NCI-H2171 (cell line): ENCODE data around the gene STEAP2.
A peak's percentile ranks its signal among the peaks of the same experiment; 100 is the strongest.
"Not testable (repeated sequence)": the region's sequence is repeated elsewhere in the genome, so short reads cannot be mapped to it uniquely, and the experiment has no call there.

Experiments used
- DNase-seq: peaks from one replicate; lab custom pipeline; 2025; lab: John Stamatoyannopoulos, UW

STEAP2 gene

GRCh38 chr7:90211391-90212148, at the start of gene STEAP2:
Gene STEAP2, plus strand, starts transcription at chr7:90211740. Its CDS starts 13,343 bp downstream, at chr7:90225083.
- peak; percentile 79 for DNase-seq

DNA sequence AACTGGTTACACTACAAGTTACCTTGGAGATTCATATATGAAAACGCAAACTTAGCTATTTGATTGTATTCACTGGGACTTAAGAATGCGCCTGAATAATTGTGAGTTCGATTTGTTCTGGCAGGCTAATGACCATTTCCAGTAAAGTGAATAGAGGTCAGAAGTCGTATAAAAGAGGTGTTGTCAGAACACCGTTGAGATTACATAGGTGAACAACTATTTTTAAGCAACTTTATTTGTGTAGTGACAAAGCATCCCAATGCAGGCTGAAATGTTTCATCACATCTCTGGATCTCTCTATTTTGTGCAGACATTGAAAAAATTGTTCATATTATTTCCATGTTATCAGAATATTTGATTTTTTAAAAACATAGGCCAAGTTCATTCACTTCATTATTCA, 48.0 kb upstream of the STEAP2 start:
- DNase-seq: no peak

GRCh38 chr7:90165724-90166123, 45.8 kb upstream of the STEAP2 start:
- no peak for DNase-seq

DNA sequence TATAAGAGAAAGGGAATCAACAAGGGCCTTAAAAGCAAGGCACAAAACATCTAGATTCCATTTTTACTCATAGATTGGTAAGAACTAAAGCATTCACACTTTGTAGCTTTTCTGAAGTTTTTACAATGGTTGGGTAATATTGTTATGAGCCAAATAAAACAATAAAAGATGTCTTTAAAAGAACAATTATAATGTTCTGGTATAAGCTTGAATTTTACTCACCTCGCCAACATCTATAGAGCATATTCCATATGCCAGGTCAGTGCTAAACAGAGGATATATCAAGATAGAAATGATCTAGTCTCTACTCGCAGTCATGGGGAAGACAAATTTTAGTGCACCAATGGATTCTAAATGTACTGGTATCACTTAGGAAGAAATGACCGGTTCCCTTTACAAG, 45.4 kb upstream of the STEAP2 start:
- DNase-seq: no peak

GRCh38 chr7:90167361-90167760, 44.2 kb upstream of the STEAP2 start:
- no peak for DNase-seq

DNA sequence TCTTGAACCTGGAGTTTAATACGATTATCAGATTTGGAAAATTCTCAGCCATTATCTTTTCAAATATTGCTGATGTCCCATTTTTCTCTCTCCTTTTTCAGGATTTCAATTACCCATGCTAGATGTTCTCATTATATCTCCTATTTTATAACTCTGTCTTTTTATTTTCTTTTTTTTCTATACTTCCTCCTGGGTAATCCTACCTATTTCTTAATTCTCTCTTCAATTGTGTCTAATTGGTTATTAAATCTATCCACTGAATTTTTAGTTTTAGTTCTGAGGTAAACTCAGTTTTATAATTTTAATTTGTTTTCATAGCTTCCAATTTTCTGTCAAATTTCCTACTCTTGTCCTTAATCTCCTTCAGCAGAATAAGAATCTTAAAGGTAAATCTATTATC, 41.6 kb upstream of the STEAP2 start:
- no peak for DNase-seq

- no peak for DNase-seq
Measured at GRCh38 chr7:90172121-90172520, 39.4 kb upstream of the STEAP2 start.

DNA sequence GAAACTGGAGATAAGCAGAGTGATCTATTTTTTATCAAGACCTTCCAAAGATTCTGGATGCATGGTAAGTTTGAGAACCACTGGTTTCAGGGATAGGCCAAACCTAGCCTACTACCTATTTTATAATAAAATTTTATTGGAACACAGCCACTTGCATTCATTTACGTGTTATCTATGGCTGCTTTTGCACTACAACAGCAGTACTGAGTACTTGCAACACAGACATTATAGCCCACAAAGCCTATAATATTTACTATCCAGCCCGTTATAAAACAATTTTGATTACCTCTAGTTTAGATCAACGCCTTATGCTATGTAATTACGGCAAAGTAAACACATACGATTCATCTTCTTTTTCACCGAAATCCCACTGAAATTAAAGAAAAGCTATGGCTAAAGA, 38.9 kb upstream of the STEAP2 start:
- DNase-seq: no peak

GRCh38 chr7:90173127-90173844, 38.3 kb upstream of the STEAP2 start:
- no peak for DNase-seq

DNA sequence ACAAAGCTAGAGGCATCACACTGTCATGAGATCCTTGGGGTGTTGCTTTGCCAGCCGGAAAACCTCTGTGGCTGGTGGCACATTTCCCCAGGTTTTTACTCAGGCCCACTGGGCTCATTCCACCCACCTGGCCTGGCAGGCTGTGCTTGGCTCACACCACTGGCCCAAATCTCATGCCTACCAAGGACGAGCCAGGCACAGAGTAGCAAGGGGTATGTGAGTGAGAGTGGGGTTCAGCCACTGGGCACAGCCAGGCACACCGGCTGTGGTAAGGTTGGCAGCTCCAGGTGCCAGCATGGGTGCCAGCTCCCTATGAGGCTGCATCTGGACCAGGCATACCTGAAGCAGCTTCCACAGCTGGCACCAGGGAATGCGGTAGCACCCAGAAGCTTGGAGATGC, 35.9 kb upstream of the STEAP2 start:
- no peak for DNase-seq

- no peak for DNase-seq
Measured at GRCh38 chr7:90176195-90176594, 35.3 kb upstream of the STEAP2 start.

DNA sequence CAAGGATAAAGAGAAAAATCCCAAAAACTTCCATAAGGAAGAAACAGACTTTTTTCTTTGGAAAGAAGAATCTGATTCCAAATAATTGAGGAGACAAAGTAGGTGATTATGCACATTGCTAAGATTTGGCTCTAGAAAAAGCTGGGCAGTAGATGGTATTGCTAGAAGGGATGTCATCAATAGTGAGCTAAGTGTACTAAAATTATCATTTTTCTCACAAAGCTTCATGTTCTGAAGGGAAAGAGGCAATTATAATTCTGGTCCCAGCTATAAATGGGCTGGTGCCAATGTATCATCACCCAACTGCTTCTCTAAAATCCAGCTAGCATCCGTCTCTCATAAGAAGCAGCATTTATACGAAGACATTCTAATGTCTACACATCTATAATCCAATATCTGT, 33.4 kb upstream of the STEAP2 start:
- DNase-seq: no peak

DNA sequence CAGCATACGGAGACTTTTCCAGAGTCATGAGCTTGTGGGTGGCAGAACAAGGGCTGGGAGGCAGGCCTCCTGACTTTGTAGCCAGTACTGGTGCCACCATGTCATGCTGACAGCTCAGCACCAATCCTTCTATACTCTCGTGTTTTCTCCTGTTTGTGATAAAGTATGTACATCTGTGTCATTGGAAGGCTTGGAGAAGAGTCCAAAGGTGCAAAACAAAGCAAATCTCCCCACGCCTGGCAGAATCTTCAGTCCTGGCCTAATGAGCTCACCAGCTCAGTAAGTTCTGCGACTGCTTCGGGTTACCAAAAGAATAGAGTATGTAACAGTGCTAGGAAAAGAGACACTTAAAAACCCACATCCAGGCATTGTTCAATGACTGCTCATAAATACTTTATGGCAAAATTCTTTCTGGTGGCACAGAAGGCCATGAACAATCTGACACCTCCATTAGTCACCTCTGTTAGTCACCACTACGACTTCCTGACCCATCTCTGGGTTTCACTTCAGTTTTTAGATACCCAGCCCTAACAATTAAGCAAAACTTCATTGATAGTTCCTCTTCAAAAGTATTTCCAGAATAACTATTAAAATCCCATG, 32.8 kb upstream of the STEAP2 start:
- DNase-seq: no peak

DNA sequence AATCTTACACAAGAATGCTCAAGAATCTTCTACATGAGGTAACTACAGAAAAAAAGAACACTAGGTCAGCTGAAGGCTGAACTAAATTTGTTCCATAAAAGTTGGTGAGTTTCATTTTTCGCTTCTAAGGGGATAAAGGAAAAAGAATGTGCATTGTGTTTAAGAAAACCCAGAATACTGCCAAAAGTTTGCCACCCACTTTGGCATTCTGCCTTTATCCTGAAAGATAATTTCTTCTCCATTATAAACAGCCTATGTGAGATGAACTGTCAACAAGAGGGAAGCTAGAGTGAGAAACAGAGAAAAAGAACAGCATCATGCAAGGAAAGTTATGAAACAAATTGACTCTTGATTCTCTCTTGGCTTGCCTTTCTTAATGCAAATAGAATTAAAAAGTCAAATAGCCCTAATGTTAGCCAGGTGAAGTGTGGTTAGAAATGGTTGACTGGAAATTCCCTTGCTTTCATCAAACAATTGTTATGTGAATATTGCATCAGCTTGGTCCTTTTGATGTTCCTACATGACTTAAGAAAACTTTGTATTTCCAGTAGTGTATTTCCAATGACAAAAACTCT, 31.4 kb upstream of the STEAP2 start:
- no peak for DNase-seq

DNA sequence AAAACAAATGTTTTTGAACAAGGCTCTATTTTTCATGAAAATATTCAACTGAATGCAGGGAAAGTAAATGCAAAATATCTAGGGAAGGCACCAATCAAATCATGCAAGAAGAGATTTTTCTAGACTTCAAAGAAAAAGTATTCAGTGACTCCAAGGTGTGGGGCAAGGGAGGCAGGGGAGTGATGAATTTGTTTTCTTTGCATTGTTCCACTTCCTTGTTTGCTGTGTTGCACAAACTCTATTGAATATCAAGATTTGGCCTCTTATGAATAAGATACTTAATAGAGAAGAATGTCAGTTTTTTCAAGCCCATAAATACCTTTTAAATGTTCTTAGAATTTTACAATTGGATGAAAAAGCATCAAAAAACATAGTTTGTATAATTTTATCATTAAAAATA, 30.9 kb upstream of the STEAP2 start:
- no peak for DNase-seq

GRCh38 chr7:90181485-90181884, 30.1 kb upstream of the STEAP2 start:
- no peak for DNase-seq

GRCh38 chr7:90186290-90186689, 25.2 kb upstream of the STEAP2 start:
- not testable (repeated sequence) for DNase-seq

GRCh38 chr7:90187507-90188050, 24.0 kb upstream of the STEAP2 start:
- DNase-seq: no peak

GRCh38 chr7:90188281-90188680, 23.3 kb upstream of the STEAP2 start:
- no peak for DNase-seq

- no peak for DNase-seq
Measured at GRCh38 chr7:90190995-90191394, 20.5 kb upstream of the STEAP2 start.

GRCh38 chr7:90191648-90192047, 19.9 kb upstream of the STEAP2 start:
- DNase-seq: no peak

GRCh38 chr7:90192876-90193750, 18.4 kb upstream of the STEAP2 start:
- DNase-seq: no peak
